HG02763 (cell line): ENCODE measurements around the gene DOCK6.
A peak's percentile ranks its signal among the peaks of the same experiment; 100 is the strongest.
"Not testable (repeated sequence)": the region's sequence is repeated elsewhere in the genome, so short reads cannot be mapped to it uniquely, and the experiment has no call there.

ENCODE experiments used
- ATAC-seq: cut with Tn5 transposase; IDR thresholded peaks from one replicate; pipeline ENCODE4 v1.9.1; 2021; ENCODE audit warnings: mild to moderate bottlenecking, moderate library complexity; ENCODE audit not compliant: unreplicated experiment

The DOCK6 gene

DNA sequence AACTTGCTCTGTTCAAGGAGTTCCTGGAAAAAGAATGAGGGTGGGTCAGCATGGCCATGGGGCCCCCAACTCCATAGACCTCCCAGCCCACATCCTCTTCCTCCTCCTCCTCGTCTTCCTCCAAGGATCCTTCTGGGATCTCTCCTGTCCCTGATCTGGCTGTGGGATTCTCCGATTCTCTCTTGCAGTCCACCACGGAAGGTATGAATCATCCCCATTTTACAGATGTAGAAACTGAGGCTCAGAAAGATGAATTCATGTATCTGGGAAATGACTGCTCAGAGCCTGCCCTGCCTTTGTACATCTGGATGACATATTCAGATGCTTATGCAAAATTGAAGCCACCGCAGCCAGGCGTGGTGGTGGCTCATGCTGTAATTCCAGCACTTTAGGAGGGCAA, 62.8 kb downstream of the DOCK6 start:
- ATAC-seq: no peak

DNA sequence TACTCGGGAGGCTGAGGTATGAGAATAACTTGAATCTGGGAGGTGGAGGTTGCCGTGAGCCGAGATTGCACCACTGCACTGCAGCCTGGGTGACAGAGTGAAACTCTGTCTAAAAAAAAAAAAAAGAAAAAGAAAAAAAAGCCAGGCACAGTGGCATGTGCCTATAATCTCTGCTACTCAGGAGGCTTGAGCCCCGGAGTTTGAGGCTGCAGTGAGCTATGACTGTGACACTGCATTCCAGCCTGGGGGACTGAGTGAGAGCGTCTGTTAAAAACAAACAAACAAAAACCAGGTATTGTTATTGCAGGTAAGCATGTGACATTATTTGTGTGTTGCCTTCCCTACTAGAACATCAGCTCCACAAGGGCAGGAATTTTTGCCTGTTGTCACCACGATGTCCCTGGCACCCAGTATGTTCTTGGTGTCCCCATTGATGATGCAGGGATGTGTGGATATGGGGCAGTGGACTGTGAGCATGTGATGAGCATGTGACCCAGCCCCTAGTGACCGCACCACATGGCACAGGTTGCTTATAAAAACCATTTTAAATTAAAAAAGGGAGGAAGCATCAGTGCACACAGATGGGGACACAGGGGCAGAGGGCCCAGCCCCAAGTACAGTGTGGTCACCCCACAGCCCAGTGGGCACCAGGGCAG, 63.4 kb downstream of the DOCK6 start:
- ATAC-seq: no peak

DNA sequence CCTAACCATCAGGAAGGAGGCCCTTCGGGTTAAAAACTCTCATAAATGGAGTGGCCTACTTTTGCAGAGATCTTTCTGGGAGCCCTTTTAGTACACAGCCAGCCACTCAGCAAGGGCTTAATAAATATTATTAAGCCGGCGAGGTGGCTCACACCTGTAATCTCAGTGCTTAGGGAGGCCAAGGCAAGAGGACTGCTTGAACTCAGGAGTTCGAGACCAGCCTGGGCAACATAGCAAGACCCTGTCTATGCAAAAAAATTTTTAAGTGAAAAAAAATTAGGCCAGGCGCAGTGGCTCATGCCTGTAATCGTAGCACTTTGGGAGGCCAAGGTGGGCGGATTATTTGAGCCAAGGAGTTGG, 64.2 kb downstream of the DOCK6 start:
- ATAC-seq: no peak

DNA sequence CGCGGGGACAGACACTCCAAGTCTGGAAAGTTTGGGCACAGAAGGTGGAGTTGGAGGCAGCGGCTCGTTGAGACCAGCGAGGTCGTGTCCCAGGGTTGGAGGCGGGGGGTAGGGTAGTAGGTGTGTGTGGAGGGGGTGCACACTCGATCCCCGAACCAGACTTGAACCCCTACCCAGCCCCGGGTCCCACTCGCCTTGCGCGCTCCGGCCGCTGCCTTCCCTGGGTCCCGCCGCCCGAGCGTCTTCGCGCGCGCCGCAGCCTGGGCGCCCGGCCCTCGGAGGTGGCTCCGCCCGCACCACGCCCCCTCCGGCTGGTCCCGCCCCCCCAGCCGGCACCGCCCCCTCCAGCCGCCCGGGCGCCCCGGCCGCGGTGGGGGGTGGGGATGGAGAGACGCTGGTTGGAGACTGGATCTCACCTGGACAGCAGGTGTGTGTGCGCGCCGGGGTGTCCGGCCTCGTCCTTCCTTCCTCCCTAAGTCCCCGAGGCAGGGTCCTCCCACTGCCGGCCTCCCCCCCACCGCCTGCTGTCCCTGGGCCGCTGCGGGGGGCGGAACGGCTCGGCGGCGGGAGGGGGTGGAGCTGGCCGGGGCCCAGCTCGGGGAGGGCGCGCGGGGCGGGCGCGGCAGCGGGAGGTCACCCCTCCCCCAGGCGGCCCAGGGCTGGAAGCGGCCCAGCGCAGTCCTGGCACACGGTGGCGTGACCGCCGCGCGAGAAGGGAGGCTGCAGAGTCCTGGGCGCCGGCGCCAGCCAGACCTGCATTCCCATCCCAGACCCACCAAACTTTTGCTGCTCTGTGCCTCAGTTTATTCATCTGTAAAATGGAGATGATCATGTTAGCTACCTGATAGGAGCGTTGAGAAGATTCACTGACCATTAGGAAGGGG, 64.8 kb downstream of the DOCK6 start, which contains the start of gene KANK2:
TSS of gene KANK2 (minus strand) at position 255 of the 884 bp plus-strand sequence. CDS start 3,034 bp downstream, outside the sequence.
- peak; percentile 69 for ATAC-seq

DNA sequence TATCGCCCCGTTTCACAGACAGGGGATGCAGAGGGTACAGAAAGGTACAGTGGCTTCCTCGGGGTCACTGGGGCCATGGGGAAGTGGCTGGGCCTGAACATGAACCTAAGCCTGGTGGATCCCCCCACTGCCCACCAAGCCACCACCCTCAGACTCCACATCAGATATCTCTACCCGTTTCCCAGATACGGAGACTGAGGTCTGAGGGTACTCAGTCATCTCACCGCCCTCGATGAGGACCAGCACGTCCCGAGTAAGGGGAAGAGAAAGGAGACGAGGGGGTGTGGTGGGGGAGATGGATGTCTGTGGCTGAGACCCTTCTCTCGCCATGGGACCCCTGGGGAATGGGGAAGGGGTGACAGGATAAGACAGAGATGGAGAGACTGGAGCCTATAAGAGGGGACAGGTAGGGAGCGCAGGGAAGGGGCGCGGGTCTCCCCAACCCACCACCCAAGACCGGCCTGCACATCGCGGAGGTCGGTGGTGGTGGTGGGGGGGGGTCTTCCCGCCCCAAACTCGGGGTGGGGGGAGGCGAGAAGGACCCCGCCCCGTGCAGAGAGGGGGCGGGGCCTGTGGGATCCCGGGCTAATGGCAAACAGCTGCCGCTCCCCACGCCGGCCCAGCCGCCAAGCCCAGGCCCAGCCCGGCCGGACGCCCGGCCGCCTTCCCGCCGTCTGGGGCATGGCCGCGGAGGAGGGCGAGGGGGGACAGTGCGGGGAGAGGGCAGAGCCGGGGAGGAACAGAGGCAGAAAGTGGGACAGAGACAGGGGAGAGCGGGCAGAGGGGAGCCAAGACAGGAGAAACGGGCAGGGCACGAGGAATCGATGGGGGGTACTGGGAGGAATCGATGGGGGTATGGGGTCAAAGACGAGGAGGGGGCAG, 65.7 kb downstream of the DOCK6 start:
- no peak for ATAC-seq

DNA sequence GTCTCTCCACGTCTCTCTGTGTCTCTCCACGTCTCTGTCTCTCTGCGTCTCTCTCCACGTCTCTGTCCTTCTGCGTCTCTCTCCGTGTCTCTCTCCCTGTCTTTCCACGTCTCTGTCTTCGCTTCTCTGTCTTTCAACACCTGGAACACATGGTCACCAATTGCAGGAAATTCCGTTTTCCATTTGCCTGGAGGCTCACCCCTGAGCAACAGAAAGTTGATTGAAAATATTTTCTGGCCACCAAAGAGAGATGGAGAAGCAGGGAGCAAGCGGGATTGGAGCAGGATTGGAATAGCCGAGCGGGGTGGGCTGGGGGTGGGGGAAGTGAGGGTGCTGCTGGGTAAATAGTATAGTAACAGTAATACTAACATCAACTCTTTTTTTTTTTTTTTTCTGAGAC, 66.6 kb downstream of the DOCK6 start:
- no peak for ATAC-seq

DNA sequence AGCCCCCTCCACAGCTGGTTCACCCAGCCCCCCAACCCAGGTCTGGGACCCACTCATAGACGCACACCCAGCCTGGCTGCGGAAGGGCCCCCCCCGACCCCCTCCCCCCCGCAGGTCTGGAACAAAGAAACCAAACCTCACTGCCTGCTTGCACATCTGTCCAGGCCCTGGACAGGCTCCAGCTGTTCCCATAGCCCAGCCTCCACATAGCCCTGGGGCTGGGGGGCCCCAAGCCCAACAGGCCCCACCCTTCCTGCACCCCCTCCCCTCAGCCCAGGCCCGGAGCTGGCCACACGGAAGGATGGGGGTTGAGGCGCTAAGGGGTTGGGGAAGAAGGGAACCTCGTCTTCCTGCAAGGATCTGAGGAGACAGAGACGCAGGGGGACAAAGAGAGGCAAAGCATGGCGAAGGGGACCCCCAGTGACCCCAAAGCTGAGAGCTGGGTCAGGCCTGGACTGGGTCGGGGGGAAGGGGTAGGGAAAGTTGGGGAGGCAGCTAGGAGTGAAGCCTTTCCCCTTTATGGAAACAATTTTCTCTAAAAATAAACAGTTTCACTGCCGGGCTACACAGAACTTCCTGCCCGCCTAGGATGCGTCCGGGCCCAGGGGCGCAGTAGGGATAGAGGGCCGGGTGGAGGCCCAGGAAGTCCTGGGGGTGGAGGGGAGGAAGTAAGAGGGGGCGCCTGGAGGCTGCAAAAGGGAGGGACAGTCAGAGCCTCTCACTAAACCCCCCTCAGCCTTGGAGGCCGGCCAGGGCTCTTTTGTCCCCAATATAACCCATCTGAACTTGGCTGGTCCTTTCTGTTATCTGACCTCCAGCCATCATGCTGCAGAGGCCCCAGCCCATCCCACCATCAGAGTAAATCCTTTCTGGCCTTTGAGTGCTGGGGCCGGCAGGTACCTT, 67.4 kb downstream of the DOCK6 start:
- no peak for ATAC-seq

DNA sequence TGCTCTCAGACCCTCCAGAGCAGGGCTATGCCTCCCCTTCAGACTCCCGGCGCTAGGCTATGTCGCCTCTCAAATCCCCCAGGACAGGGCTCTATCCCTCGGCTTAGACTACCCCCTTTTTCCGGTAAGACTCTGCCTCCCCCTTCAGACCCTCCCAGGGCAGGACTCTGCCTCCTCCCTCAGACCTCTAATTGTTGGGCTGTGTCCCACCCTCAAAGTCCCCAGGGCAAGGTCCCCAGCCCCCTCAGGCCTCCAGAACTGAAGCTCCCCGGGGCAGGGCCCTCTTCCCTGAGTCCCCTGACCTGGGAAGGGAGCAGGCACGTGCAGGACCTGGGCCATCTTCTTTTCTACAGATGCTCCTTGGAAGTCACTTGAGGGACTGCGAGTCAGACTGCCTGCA, 68.2 kb downstream of the DOCK6 start:
- no peak for ATAC-seq

DNA sequence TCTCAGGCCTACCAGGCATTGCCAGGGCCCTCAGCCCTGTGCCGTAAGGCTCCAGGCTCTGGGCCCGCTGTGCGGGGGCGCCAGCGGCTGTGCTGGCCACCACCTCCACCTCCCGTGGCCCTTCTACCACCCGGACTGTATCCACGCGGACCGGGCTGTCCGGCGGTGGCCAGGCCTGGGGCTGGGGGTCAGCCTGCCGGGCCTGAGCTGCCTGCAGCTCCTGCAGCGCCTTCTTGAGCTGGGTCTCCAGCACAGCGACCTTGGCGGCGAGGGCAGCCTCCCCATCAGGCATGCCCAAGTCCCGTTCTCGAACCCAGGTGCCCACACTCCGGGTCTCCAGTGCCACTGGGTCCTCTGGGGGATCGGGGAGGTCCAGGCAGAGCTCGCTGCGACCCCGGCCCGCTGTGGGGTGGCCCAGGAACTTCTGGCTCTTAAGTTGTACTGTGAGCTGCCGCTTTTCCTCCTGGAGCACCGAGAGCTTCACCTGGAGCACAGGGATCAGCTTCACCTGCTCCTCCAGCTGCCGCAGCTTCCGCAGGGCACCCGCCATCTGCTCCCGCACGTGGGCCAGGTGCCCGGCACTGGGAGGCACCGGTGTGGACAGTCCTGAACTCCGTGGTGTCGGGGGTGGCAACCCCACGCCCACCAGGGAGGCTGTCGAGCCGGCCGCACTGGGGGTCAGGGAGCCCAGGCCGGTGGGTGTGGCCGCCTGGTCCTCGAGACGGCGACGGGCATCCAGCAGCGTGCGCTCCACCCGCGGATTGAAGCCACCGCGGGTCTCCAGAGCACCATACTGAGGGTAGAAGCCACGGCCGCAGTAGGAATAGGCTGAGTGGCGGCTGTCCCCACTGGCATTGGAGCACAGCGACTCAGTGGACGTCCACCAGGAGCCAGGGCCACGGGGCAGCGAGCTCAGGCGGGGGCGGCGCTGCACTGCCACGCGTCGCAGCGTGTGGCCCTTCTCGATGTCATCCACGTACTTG, 69.1 kb downstream of the DOCK6 start:
- ATAC-seq: no peak

DNA sequence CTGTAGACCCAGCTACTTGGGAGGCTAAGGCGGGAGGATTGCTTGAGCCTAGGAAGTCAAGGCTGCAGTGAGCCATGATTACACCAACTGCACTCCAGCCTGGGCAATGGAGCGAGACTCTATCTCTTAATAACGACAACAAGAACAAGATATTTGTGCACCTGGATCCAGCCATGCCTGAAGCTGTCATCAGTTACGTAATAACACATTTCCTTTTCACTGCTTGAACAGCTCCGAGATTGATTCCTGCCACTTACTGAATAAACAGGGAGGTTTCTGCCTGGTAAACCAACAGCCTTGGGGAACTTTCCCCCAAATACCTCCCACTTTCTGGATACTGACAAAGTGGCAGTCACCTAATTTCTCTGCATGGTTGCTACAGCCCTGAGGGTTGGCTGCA, 70.4 kb downstream of the DOCK6 start:
- ATAC-seq: no peak

DNA sequence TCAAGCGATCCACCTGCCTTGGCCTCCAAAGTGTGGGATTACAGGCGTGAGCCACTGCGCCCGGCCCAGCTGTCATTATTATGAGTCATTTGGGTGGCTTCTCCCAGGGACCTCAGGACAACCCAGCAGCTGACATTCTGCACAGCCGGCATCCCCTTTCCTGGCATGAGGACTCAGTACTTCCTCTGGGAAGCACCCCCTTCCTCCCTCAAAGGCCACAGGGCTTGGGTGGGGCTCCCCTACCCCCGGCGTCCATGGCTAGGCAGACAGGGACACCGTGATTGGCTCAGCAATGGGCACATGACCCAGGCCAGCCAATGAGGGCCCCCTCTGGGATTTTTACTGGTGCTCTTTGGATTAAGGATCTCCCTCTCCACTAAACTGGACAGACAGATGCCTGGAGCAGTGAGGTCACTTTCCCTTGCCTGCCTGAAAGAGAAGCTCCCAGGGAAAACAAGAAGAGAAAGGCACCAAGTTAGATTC, 71.0 kb downstream of the DOCK6 start:
- ATAC-seq: no peak

DNA sequence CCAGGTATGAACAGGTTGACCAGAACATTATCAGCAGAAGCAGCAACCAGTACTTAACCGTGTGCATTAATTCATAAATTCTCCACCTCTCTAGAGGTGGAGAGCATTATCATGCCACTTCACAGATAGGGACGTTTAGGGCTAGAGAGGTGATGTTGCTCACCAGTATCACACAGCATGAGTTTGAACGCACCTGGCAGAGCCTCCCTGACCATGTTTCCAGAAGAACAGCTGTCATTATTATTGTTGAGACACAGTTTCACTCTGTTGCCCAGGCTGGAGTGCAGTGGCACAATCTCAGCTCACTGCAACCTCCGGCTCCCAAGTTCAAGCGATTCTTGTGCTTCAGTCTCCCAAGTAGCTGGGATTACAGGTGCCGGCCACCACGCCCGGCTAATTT, 71.8 kb downstream of the DOCK6 start:
- no peak for ATAC-seq

DNA sequence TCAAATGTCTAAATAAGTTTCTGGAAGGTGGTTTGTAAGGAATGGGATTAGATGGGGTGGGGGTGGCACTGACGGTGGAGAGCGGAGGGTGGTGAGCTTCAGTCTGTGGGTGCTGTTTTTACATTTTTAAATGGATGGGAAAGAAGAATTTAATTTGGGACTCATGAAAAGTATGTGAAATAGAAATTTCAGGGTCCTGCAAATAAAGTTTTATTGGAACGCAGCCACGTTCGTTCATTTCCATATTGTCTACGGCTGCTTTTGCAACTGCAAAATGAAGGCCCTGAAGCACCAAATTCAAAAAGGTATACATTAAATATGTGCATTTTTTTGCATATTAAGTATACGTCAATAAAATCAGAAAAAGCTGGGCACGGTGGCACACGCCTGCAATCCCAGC, 74.9 kb downstream of the DOCK6 start:
- ATAC-seq: no peak

DNA sequence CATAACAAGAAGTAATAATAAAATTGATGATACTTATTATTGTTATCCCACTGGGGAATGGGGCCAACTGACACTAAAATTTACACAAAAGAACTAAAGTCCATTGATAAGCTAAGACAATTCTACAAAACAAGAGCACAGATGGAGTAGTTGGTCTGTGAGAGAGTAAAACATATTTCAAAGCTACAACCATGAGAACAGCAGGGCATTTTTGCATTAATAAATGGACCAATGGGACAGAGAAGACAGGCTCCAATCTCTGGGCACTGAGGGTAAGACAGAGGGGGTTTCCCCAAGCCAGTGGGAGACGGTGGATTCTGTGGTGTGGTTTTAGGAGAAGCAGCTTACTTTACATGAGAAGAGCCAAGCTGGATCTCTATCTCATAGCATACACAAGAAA, 79.3 kb downstream of the DOCK6 start:
- ATAC-seq: no peak

DNA sequence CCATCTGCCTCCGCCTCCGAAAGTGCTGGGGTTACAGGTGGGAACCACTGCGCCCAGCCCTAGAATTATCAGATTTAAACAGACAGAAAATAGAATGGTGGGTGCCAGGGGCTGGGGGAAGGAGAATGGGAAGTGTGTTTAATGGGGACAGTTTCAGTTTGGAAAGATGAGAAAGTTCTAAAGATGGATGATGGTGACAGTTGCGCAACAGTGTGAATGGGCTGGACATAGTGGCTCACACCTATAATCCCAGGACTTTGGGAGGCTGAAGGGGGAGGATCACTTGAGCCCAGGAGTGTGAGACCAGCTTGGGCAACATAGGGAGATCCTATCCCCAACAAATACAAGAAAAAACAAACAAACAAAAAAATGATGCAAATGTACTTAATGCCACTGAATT, 80.8 kb downstream of the DOCK6 start:
- no peak for ATAC-seq

DNA sequence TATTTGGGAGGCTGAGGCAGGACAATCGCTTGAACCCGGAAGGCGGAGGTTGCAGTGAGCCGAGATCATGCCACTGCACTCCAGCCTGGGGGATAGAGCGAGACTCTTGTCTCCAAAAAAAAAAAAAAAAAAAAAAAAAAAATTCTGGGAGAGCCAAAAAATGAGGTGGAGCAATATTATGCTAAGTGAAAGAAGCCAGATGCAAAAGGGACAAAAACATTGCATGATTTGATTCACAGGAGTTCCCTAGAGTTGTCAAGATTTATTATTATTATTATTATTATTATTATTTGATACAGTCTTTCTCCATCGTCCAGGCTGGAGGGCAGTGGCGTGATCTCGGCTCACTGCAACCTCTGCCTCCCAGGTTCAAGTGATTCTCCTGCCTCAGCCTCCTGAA, 81.3 kb downstream of the DOCK6 start:
- not testable (repeated sequence) for ATAC-seq

DNA sequence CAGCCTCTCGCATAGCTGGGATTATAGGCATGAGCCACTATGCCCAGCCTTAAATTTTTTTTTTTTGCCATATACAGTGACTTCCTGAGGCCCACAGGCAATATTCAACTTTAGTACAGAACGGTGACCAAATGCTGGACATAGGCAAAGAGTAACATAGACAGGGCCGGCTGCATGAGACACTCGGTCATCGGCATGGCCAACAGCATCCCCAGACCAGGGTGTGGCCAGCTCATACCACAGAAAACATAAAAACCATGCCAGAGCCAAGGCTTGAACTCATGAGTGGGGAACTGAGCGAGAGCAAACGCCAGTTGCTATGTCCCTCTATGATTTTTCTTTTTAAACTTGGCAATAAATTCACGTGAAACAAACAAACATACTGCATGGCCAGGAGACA, 82.0 kb downstream of the DOCK6 start:
- ATAC-seq: no peak

DNA sequence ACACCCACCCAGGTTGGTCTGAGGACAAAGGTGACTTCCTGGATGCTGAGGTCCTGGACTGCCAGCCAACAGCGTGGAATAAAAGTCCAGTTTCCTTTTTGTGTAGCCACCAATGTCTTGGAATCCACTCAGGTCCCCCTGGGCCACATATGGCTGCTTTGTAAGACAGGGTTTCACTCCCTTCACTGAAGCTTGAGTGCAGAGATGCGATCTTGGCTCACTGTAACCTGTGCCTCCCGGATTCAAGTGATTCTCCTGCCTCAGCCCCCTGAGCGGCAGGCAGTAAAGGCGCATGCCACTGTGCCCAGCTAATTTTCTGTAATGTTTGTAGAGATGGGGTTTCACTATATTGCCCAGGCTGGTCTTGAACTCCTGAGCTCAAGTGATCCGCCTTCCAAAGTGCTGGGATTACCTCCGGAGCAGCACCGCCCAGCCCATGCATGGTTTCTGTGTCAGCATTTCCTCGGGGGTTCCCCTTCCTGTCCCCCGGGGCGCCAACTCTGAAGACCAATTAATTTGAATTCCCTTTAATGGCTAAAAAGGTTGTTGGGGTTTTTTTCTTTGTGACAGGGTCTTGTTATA, 82.5 kb downstream of the DOCK6 start:
- no peak for ATAC-seq

DNA sequence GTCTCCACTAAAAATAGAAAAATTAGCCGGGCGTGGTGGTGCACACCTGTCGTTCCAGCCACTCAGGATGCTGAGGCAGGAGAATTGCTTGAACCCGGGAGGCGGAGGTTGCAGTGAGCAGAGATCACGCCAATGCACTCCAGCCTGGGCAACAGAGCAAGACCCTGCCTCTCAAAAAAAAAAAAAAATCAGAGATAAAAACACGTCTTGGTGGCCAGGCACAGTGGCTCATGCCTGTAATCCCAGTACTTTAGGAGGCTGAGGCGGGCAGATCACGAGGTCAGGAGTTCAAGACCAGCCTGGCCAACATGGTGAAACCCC, 83.2 kb downstream of the DOCK6 start:
- not testable (repeated sequence) for ATAC-seq
